ENCODE measurements around the gene SMTN. TPM values are rescaled to one million over a fixed set of nuclear protein-coding genes. Genes with fewer than 3 reads are reported as not detected.

SMTN gene
- total and polyA plus RNA-seq, 9 donors = 23.1 to 238 (median 61.2) TPM

- DNase-seq = no peak
- intact Hi-C loops (cut with DNase I) = no loop called here
- WGBS, 3 donors = 85 to 87% (median 85%) methylated on average over 22 of the region's 22 CpGs
- Histone ChIP-seq H3K9me3 (no peaks in the 10 kb centered on the region), H3K27ac (no peak overlapping the region), H3K4me1 (ENCODE audit: insufficient read depth) (peaks cover 3% of the 10 kb centered on the region), H3K36me3 (no peaks in the 10 kb centered on the region), H3K4me3 (no peak overlapping the region), H3K27me3 (no peaks in the 10 kb centered on the region)
- TF ChIP-seq EP300 (IDR thresholded peaks at IDR 0.05) = no peak
- no peak for TF ChIP-seq POLR2A (IDR thresholded peaks at IDR 0.05)
- TF ChIP-seq CTCF (IDR thresholded peaks at IDR 0.05) = no peak
These were observed 45.2 kb downstream of the SMTN start for GRCh38 chr22:31126128-31126868.

- Histone ChIP-seq H3K36me3 (no peaks in the 10 kb centered on the region), H3K4me1 (ENCODE audit: insufficient read depth) (peaks cover 3% of the 10 kb centered on the region), H3K9me3 (no peaks in the 10 kb centered on the region), H3K27ac (no peak overlapping the region), H3K4me3 (no peak overlapping the region), H3K27me3 (no peaks in the 10 kb centered on the region)
- intact Hi-C loops (cut with DNase I) = no loop called here
- no peak for DNase-seq
- TF ChIP-seq EP300 (IDR thresholded peaks at IDR 0.05) (no peak), POLR2A (IDR thresholded peaks at IDR 0.05) (no peak), CTCF (IDR thresholded peaks at IDR 0.05) (no peak)
- 82 to 88% (median 84%) methylated on average over 10 to 13 of the region's 13 CpGs for WGBS, 3 donors
These were observed 45.7 kb downstream of the SMTN start for GRCh38 chr22:31126869-31127175.

GRCh38 chr22:31127181-31127772, 46.2 kb downstream of the SMTN start:
- intact Hi-C loops (cut with DNase I) = no loop called here
- no peak for DNase-seq
- no peak for TF ChIP-seq POLR2A (IDR thresholded peaks at IDR 0.05)
- Histone ChIP-seq H3K27ac (no peak overlapping the region), H3K27me3 (no peaks in the 10 kb centered on the region), H3K4me1 (ENCODE audit: insufficient read depth) (peaks cover 3% of the 10 kb centered on the region), H3K36me3 (no peaks in the 10 kb centered on the region), H3K9me3 (no peaks in the 10 kb centered on the region), H3K4me3 (no peak overlapping the region)
- WGBS, 3 donors = 64 to 71% (median 67%) methylated on average over 19 of the region's 19 CpGs

GRCh38 chr22:31128156-31128555, 47.0 kb downstream of the SMTN start:
- 84 to 93% (median 92%) methylated on average over 7 of the region's 7 CpGs for WGBS, 3 donors
- H3K4me1 ChIP-seq (ENCODE audit: insufficient read depth) = no peaks in the 10 kb centered on the region
- no peak for DNase-seq
- no peak overlapping the region for H3K27ac ChIP-seq
- TF ChIP-seq CTCF (IDR thresholded peaks at IDR 0.05) = no peak
- no peak for TF ChIP-seq POLR2A (IDR thresholded peaks at IDR 0.05)
- no peak for TF ChIP-seq EP300 (IDR thresholded peaks at IDR 0.05)
- intact Hi-C loops (cut with DNase I) = no loop called here
- no peaks in the 10 kb centered on the region for H3K9me3 ChIP-seq
- no peaks in the 10 kb centered on the region for H3K27me3 ChIP-seq
- H3K4me3 ChIP-seq = no peak overlapping the region
- no peaks in the 10 kb centered on the region for H3K36me3 ChIP-seq

- no peak for DNase-seq
- 85 to 93% (median 85%) methylated on average over 2 of the region's 2 CpGs for WGBS, 3 donors
- no peaks in the 10 kb centered on the region for H3K4me1 ChIP-seq (ENCODE audit: insufficient read depth)
- TF ChIP-seq POLR2A (IDR thresholded peaks at IDR 0.05) (no peak), EP300 (IDR thresholded peaks at IDR 0.05) (no peak), CTCF (IDR thresholded peaks at IDR 0.05) (no peak)
- H3K27me3 ChIP-seq = no peaks in the 10 kb centered on the region
- H3K9me3 ChIP-seq = no peaks in the 10 kb centered on the region
- no peaks in the 10 kb centered on the region for H3K36me3 ChIP-seq
- no peak overlapping the region for H3K4me3 ChIP-seq
- H3K27ac ChIP-seq = no peak overlapping the region
- intact Hi-C loops (cut with DNase I) = no loop called here
These were observed 49.8 kb downstream of the SMTN start for GRCh38 chr22:31130873-31131272.
